Stimulated activated naive CD4-positive, alpha-beta T cell (primary cell): ENCODE measurements around the gene PITPNM1.
A peak's percentile ranks its signal among the peaks of the same experiment; 100 is the strongest.

ENCODE experiments used
- DNase-seq, 6 experiments: peaks; one replicate each; lab custom pipeline; 2025; lab: John Stamatoyannopoulos, UW

PITPNM1 gene

GRCh38 chr11:67503119-67504004 is 1.8 kb downstream of the PITPNM1 start:
- no peak for DNase-seq

GRCh38 chr11:67502328-67502979 is 2.7 kb downstream of the PITPNM1 start:
- no peak for DNase-seq

DNA sequence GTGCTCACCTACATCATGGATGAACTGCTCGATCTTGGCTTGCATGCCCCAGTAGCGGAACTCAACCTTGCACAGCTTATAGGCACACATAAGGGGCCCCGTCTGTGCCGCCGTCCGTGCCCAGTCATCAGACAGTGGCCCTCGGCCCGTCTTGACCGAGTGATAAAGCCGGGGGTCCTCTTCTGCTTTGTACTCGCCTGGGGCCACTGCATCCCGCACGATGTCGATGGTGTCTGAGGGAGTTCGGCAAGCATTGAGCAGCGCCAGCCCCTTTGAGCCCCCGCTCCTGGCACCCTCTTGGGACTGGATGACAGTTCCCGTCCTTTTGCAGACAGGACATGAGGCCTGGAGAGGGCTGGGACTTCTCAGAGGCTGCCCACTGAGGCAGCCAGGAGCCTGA is 3.3 kb downstream of the PITPNM1 start:
- DNase-seq: no peak

DNA sequence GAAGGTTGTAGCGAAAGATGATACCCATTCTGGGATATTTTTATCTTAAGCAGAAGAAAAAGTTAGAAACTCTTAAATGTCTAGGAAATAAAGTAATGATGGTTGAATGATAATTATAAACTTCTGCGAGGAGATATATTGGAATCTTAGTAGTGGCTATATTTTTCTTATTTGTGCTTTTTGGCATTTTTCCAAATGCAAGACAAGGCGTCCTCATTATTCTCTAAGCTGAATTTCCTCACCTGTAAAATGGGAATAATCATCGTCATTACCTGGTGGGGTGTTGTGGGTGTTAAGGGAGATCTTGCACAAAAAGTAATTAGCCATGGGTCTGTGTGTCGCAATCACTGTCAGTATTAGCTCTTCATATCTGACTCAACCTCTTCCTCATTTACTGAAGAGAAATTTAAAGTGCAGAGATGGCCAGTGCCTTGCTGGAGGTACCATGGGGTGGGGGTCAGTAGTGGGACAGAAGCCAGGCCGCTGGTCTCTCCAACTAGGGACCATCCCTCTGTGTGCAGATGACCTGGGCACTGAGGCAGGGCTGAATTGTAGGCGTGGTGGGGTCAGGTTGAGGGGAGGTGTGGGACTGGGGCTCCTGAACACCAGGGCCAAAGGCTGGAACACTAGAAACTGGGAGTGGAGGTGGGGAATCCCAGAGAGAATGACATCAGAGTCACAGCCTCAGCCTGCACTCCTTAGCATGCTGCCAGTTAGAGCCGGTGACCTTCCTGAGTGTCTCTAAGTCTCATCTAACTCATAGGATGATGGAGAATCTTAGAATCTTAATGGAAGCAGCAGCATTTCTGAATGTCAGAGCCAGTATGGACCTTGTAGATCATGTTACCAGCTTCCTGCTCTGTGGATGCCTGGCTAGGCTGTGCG is 4.1 kb downstream of the PITPNM1 start:
- DNase-seq: no peak

DNA sequence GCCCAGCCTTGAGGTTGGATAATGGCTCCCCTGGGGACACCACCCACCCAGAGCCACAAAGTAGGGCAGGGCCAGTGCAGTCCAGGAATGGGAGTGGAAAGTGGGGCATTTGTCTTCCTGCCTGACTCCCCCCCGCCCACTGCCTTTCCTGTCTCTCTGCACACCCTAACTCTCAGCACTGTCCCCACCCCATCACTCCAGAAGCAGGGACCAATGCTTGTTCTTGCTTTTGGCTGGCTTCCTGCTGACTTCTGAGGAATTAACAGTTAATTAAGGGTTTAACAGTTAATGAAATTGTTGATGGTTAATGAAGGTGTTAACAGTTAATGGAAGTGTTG is 4.7 kb downstream of the PITPNM1 start:
- no peak for DNase-seq

DNA sequence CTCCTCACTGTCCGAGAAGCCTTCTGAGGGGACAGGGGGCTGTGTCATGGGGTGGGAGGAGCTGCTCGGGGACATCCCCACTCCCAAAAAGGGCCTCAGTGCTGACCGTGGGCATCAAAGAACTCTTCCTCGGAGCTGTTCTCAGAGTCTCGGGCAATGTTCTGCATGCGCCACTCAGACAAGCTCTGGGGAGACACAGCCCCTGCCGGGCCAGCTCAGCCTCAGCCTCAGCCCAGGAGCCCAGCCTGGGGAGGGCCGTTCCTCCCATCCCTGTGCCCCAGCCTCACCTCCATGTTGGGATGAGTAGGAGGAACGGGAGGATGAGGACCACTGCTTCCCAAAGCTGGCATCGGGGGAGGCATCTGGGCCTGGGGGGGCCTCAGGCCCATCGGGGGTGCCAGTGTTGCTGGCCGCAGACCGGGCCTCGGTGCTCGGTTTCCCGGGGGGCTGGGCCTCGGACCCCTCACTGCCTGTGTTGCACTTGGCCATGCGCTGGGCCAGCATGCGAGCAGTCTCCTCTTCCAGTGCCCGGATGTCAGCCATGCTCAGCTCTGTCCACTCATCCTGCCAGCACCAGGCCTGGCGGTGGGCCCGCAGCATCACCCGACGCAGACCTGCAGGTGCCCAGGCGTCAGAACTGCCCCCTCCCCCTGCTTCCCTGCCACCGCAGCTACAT is 5.2 kb downstream of the PITPNM1 start:
- DNase-seq: no peak

- no peak for DNase-seq
Observed at GRCh38 chr11:67498544-67498972, 6.6 kb downstream of the PITPNM1 start.

- no peak for DNase-seq
Observed at GRCh38 chr11:67497656-67498291, 7.4 kb downstream of the PITPNM1 start.

DNA sequence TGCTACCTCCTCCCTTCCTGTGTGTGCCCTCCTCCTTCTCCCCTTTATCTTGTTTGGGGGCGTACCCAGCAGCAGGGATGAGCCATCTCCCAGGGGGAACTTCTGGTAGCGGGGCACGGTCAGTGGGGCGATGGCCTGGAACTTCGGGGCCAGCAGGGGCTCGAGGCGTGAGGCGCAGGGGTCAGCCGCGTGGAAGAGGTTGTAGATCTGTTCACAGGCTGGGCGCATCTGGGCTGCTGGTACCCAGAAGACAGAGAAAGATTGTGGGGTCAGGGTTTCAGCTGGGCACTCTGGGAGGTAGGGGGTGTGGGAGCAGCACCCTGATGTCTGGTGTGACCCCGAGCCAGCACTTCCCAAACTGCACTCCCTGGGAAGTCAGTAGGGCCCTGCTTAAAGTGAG is 9.1 kb downstream of the PITPNM1 start:
- DNase-seq: no peak

GRCh38 chr11:67495234-67496005 is 9.7 kb downstream of the PITPNM1 start:
- DNase-seq: no peak

GRCh38 chr11:67494371-67495233 is 10.6 kb downstream of the PITPNM1 start:
- no peak for DNase-seq

DNA sequence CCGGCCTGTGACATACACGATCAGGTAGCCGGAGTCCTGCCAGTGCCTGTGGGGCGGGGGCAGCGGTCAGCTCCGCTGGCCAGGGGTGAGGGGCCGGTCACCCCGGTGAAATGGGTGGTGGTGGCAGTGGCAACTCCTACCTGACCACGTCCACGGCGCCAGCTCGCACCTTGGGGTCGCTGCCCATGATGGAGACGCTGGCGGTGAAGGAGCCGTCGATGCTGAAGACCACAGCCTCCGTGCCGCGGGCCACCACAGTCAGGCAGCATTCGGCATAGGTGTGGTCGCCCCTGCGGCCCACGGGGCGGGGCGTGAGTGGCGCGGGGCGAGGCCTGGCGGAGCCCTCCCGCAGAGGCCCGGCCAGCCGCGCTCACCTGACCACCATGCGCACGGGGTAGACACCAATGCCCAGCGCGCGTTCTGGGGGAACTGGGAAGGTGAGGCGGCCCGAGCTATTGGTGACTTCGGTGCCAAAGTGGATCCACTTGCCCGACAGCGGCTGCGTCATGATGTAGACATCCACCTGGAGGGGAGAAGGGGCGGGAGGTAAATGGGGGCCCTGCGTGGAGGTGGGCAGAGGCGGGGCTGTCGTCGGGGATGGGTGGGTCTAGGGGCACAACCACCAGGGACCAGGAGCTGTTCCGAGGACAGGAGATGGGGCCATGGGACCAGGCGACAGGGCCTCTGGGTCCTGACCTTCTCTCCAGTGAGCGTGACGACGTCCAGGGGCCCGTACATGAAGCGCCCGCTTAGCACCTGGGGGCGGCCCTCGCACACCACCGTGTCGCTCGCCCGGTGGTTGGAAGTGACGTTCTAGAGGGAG is 11.4 kb downstream of the PITPNM1 start:
- no peak for DNase-seq

- peak in 1 of 6 experiments; percentile 14 for DNase-seq
Observed at GRCh38 chr11:67492801-67493547, 12.2 kb downstream of the PITPNM1 start.

GRCh38 chr11:67492069-67492727 is 13.0 kb downstream of the PITPNM1 start:
- DNase-seq: no peak

DNA sequence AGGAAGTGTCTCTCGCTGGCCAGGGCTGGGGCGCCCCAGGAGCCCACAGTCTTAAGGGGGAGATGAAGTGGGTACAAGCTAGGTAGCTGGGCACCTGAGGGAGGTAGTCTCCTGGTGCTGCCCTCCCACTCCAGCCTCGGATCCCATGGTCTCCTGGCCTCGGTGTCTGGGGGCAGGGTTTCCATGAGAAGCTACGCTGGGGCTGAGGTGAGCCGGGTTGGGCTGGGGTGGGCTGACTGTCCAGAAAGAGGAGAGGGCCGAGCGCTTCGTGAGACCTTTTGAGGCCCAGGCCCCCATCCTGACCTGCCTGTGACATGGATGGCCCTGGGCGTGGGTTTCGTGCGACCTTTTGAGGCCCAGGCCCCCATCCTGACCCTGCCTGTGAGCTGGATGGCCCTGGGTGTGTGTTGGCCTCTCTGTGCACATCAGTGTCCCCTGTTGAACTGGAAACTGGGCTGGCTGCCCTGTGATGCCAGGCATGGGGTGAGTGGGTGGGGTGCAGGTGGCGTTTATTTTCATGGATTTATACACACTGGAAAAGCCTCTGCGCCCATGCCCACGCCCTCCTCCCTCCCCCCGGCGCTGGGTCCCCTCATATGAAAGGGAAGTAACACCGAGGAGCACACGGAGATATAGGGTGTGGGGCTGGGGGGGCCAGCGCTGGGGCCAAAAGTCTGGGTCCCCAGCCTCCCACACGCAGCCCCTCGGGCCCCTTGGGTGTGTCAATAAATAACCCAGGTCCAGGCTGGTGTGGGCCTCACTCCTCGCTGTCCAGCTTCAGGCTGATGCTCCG is 13.7 kb downstream of the PITPNM1 start:
- no peak for DNase-seq

- DNase-seq: no peak
Observed at GRCh38 chr11:67490727-67491065, 14.5 kb downstream of the PITPNM1 start.
